ENCODE results near the gene EML1. TPM values are rescaled to one million over a fixed set of nuclear protein-coding genes. Genes with fewer than 3 reads are reported as not detected.

EML1 gene
- total and polyA plus RNA-seq, 2 experiments from 2014 or later, result 22.9 to 31.9 TPM

- H3K4me2 ChIP-seq, result no peak overlapping the region
- peaks cover 30% of the 10 kb centered on the region for H3K79me2 ChIP-seq
- no peak overlapping the region for H3K27ac ChIP-seq
- H3K9me2 ChIP-seq (replicated peaks; ENCODE audit: insufficient read depth), result no peaks in the 10 kb centered on the region
- no peaks in the 10 kb centered on the region for H3K27me3 ChIP-seq
- no peaks in the 10 kb centered on the region for H3K9me3 ChIP-seq (ENCODE audit: low read depth)
- WGBS (ENCODE audit: low lambda C conversion rate, missing lambda C conversion rate), result 45% methylated on average over 2 of the region's 2 CpGs
- H3K36me3 ChIP-seq (replicated peaks; ENCODE audit: insufficient read depth, low read depth), result no peaks in the 10 kb centered on the region
- no peaks in the 10 kb centered on the region for H3K4me1 ChIP-seq (ENCODE audit: insufficient read depth)
- no peak overlapping the region for H3K4me3 ChIP-seq
- no peaks in the 10 kb centered on the region for H4K20me1 ChIP-seq (ENCODE audit: insufficient read depth, poor library complexity, severe bottlenecking)
- DNase-seq (ENCODE audit: low spot score), result no peak
- no peak for TF ChIP-seq CTCF (IDR thresholded peaks at IDR 0.05; ENCODE audit: poor library complexity)
- H2AFZ ChIP-seq, result no peak overlapping the region
Observed at GRCh38 chr14:99829450-99829849, 36.2 kb downstream of the EML1 start.

- Histone ChIP-seq H3K27me3 (no peaks in the 10 kb centered on the region), H3K4me1 (ENCODE audit: insufficient read depth) (no peaks in the 10 kb centered on the region), H3K9me2 (replicated peaks; ENCODE audit: insufficient read depth) (no peaks in the 10 kb centered on the region), H3K79me2 (peaks cover 26% of the 10 kb centered on the region), H3K4me2 (no peak overlapping the region), H3K4me3 (no peak overlapping the region), H2AFZ (no peak overlapping the region), H3K9me3 (ENCODE audit: low read depth) (no peaks in the 10 kb centered on the region), H4K20me1 (ENCODE audit: insufficient read depth, poor library complexity, severe bottlenecking) (no peaks in the 10 kb centered on the region), H3K36me3 (replicated peaks; ENCODE audit: insufficient read depth, low read depth) (no peaks in the 10 kb centered on the region), H3K27ac (no peak overlapping the region)
- no peak for TF ChIP-seq EZH2 (IDR thresholded peaks at IDR 0.05; ENCODE audit: borderline replicate concordance)
- TF ChIP-seq CTCF (IDR thresholded peaks at IDR 0.05; ENCODE audit: poor library complexity), result no peak
- no peak for DNase-seq (ENCODE audit: low spot score)
- 93% methylated on average over 5 of the region's 5 CpGs for WGBS (ENCODE audit: low lambda C conversion rate, missing lambda C conversion rate)
Observed at GRCh38 chr14:99831303-99831702, 38.1 kb downstream of the EML1 start.

DNA sequence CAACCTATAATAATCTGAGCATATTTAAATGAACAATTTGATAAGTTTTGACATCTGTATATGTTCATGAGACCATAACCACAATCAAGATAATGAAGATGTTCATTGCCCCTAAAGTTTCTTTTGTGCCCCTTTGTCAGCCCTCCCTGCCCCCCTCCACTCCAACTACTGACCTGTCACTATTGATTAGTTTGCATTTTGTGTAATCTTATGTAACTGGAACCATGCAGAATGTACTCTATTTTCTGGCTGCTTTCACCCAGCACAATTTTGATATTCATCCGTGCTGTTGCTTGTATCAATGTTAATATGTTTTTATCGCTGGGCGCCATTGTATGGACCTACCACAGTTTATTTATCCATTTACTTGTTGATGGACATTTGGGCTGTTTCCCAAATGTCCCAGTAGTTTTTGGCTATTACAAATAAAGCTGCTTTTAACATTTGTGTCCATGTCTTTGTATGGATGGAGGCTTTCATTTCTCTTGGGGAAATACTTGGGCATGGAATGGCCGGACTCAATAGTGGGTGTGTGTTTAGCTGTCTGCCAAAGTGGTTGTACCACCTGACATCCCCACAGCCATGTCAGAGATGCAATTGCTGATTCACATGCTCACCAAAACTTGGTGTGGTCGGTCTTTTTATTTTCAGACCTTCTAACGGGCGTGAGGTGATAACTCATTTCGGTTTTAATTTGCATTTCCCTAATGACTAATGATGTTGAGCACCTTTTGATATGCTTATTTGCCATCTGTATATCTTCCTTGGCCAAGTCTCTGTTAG is 38.9 kb downstream of the EML1 start:
- no peak for DNase-seq (ENCODE audit: low spot score)
- WGBS (ENCODE audit: low lambda C conversion rate, missing lambda C conversion rate), result 86% methylated on average over 8 of the region's 8 CpGs
- peaks cover 34% of the 10 kb centered on the region for H3K79me2 ChIP-seq

More for the DNA sequence above, 38.9 kb downstream of the EML1 start:
- Histone ChIP-seq H3K9me3 (ENCODE audit: low read depth) (no peaks in the 10 kb centered on the region), H3K27ac (no peak overlapping the region), H4K20me1 (ENCODE audit: insufficient read depth, poor library complexity, severe bottlenecking) (no peaks in the 10 kb centered on the region), H3K4me2 (no peak overlapping the region), H3K4me3 (no peak overlapping the region), H3K27me3 (no peaks in the 10 kb centered on the region), H2AFZ (no peak overlapping the region), H3K36me3 (replicated peaks; ENCODE audit: insufficient read depth, low read depth) (no peaks in the 10 kb centered on the region), H3K9me2 (replicated peaks; ENCODE audit: insufficient read depth) (no peaks in the 10 kb centered on the region), H3K4me1 (ENCODE audit: insufficient read depth) (no peaks in the 10 kb centered on the region)
- no peak for TF ChIP-seq CTCF (IDR thresholded peaks at IDR 0.05; ENCODE audit: poor library complexity)
- no peak for TF ChIP-seq EZH2phosphoT487 (IDR thresholded peaks at IDR 0.05; ENCODE audit: low read depth, severe bottlenecking, unreplicated experiment)
- TF ChIP-seq EZH2 (IDR thresholded peaks at IDR 0.05; ENCODE audit: borderline replicate concordance), result no peak

Data from hepatocyte (in vitro differentiated cells).